ENCODE results near the gene LYZL6. TPM values are rescaled to one million over a fixed set of nuclear protein-coding genes. Genes with fewer than 3 reads are reported as not detected.

Gene LYZL6
- total and polyA plus RNA-seq, 10 of the 15 experiments (the other 5 are each of a cell fraction or from before 2014, with no cell fraction given): not detected

GRCh38 chr17:35947156-35947585 lies 3.7 kb upstream of the LYZL6 start (continued):
- TF ChIP-seq, protein P1, sequence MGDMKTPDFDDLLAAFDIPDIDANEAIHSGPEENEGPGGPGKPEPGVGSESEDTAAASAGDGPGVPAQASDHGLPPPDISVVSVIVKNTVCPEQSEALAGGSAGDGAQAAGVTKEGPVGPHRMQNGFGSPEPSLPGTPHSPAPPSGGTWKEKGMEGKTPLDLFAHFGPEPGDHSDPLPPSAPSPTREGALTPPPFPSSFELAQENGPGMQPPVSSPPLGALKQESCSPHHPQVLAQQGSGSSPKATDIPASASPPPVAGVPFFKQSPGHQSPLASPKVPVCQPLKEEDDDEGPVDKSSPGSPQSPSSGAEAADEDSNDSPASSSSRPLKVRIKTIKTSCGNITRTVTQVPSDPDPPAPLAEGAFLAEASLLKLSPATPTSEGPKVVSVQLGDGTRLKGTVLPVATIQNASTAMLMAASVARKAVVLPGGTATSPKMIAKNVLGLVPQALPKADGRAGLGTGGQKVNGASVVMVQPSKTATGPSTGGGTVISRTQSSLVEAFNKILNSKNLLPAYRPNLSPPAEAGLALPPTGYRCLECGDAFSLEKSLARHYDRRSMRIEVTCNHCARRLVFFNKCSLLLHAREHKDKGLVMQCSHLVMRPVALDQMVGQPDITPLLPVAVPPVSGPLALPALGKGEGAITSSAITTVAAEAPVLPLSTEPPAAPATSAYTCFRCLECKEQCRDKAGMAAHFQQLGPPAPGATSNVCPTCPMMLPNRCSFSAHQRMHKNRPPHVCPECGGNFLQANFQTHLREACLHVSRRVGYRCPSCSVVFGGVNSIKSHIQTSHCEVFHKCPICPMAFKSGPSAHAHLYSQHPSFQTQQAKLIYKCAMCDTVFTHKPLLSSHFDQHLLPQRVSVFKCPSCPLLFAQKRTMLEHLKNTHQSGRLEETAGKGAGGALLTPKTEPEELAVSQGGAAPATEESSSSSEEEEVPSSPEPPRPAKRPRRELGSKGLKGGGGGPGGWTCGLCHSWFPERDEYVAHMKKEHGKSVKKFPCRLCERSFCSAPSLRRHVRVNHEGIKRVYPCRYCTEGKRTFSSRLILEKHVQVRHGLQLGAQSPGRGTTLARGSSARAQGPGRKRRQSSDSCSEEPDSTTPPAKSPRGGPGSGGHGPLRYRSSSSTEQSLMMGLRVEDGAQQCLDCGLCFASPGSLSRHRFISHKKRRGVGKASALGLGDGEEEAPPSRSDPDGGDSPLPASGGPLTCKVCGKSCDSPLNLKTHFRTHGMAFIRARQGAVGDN (IDR thresholded peaks at IDR 0.05): no peak
- TF ChIP-seq SIN3A (IDR thresholded peaks at IDR 0.05; ENCODE audit: low read depth, low read length) (no peak), CEBPZ (IDR thresholded peaks at IDR 0.05; ENCODE audit: low read depth, low read length) (no peak), SMAD5 (IDR thresholded peaks at IDR 0.05; ENCODE audit: low read depth) (no peak), JUNB (IDR thresholded peaks at IDR 0.05) (no peak), RFX5 (IDR thresholded peaks at IDR 0.05; ENCODE audit: low read depth, low read length) (no peak), SMC3 (IDR thresholded peaks at IDR 0.05; ENCODE audit: borderline replicate concordance, low read length) (peak; percentile 85), HDGF (IDR thresholded peaks at IDR 0.05) (no peak), CBFB (IDR thresholded peaks at IDR 0.05; ENCODE audit: low read depth) (no peak), PAX5 (IDR thresholded peaks at IDR 0.05; ENCODE audit: borderline replicate concordance, low read depth, low read length) (no peak), STAT1 (conservative IDR thresholded peaks at IDR 0.05) (no peak), ZNF622 (IDR thresholded peaks at IDR 0.05) (no peak), FOXK2 (IDR thresholded peaks at IDR 0.05) (no peak), FOS (IDR thresholded peaks at IDR 0.05; ENCODE audit: borderline replicate concordance, extremely low read depth, insufficient read length) (no peak), ZZZ3 (IDR thresholded peaks at IDR 0.05; ENCODE audit: control insufficient read depth, insufficient read length, low read depth) (no peak), MTA2 (IDR thresholded peaks at IDR 0.05; ENCODE audit: low read depth) (no peak), ZNF384 (IDR thresholded peaks at IDR 0.05; ENCODE audit: borderline replicate concordance, low read depth, low read length) (0 out of 2 replicates have a peak, but pooled peaks have one; percentile 5), MEF2B (IDR thresholded peaks at IDR 0.05; ENCODE audit: partially characterized antibody, poor library complexity, severe bottlenecking) (no peak), ESRRA (IDR thresholded peaks at IDR 0.05; ENCODE audit: low read length) (no peak), CEBPB (IDR thresholded peaks at IDR 0.05; ENCODE audit: borderline replicate concordance in 1 of 2, low read depth in 2 of 2, low read length in 2 of 2) (no peak), CHD1 (IDR thresholded peaks at IDR 0.05; ENCODE audit: low read depth, low read length) (no peak), EP300 (IDR thresholded peaks at IDR 0.05; ENCODE audit: borderline replicate concordance in 1 of 2, control insufficient read depth in 1 of 2, low read depth in 2 of 2, low read length in 2 of 2) (no peak), GABPA (IDR thresholded peaks at IDR 0.05; ENCODE audit: low read depth) (no peak)
